ENCODE results near the gene UBE2F. TPM values are rescaled to one million over a fixed set of nuclear protein-coding genes. Genes with fewer than 3 reads are reported as not detected.

UBE2F gene
- total RNA-seq, 4 donors from 2014 or later = 38.8 to 61.5 (median 45.1) TPM

- TF ChIP-seq CTCF (IDR thresholded peaks at IDR 0.05; ENCODE audit: low read depth) = no peak
Measured at GRCh38 chr2:238042090-238042489, 75.3 kb downstream of the UBE2F start.

GRCh38 chr2:238042849-238043584, 76.2 kb downstream of the UBE2F start:
- TF ChIP-seq CTCF (IDR thresholded peaks at IDR 0.05; ENCODE audit: low read depth) = no peak

GRCh38 chr2:238043851-238044250, 77.0 kb downstream of the UBE2F start:
- no peak for TF ChIP-seq CTCF (IDR thresholded peaks at IDR 0.05; ENCODE audit: low read depth)

GRCh38 chr2:238045575-238045974, 78.8 kb downstream of the UBE2F start:
- no peak for TF ChIP-seq CTCF (IDR thresholded peaks at IDR 0.05; ENCODE audit: low read depth)

- no peak for TF ChIP-seq CTCF (IDR thresholded peaks at IDR 0.05; ENCODE audit: low read depth)
Measured at GRCh38 chr2:238046725-238047270, 80.0 kb downstream of the UBE2F start.

- no peak for TF ChIP-seq CTCF (IDR thresholded peaks at IDR 0.05; ENCODE audit: low read depth)
Measured at GRCh38 chr2:238053191-238053776, 86.5 kb downstream of the UBE2F start.

GRCh38 chr2:238055841-238056240, 89.0 kb downstream of the UBE2F start:
- TF ChIP-seq CTCF (IDR thresholded peaks at IDR 0.05; ENCODE audit: low read depth) = no peak

Data from subcutaneous adipose tissue (tissue), 4 donors.